Subcutaneous adipose tissue (tissue), 4 donors: ENCODE results near the gene NEURL4. TPM values are rescaled to one million over a fixed set of nuclear protein-coding genes. Genes with fewer than 3 reads are reported as not detected.

Experiments
- total RNA-seq, 4 donors: library from RNA; depleted of rRNA; stranded (reverse); fragments of >200 nt; gene quantifications; one replicate each; pipeline ENCODE4 v1.1.0, GENCODE V29; 2016
- TF ChIP-seq, protein P1 (sequence below): fragments of 450-650 bp; IDR thresholded peaks from one replicate; pipeline ENCODE4 v1.5.1; 2016; ENCODE audit warnings: low read depth, mild to moderate bottlenecking, control low read depth, antibody characterized with exemption, moderate library complexity

NEURL4 gene
- total RNA-seq, 4 donors from 2014 or later: 4.9 to 22.6 (median 11.2) TPM

DNA sequence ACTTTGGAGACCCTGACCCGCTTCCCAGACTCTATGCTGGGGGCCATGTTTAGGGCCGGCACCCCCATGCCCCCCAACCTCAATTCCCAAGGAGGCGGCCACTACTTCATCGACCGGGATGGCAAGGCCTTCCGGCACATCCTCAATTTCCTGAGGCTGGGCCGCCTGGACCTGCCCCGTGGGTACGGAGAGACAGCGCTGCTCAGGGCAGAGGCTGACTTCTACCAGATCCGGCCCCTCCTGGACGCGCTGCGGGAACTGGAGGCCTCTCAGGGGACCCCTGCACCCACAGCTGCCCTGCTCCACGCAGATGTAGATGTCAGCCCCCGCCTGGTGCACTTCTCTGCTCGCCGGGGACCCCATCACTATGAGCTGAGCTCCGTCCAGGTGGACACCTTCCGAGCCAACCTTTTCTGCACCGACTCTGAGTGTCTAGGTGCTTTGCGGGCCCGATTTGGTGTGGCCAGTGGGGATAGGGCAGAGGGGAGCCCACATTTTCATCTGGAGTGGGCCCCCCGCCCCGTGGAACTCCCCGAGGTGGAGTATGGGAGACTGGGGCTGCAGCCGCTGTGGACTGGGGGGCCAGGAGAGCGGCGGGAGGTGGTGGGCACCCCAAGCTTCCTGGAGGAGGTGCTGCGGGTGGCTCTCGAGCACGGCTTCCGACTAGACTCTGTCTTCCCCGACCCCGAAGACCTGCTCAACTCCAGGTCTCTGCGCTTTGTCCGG lies 23.9 kb upstream of the NEURL4 start:
- TF ChIP-seq, protein P1, sequence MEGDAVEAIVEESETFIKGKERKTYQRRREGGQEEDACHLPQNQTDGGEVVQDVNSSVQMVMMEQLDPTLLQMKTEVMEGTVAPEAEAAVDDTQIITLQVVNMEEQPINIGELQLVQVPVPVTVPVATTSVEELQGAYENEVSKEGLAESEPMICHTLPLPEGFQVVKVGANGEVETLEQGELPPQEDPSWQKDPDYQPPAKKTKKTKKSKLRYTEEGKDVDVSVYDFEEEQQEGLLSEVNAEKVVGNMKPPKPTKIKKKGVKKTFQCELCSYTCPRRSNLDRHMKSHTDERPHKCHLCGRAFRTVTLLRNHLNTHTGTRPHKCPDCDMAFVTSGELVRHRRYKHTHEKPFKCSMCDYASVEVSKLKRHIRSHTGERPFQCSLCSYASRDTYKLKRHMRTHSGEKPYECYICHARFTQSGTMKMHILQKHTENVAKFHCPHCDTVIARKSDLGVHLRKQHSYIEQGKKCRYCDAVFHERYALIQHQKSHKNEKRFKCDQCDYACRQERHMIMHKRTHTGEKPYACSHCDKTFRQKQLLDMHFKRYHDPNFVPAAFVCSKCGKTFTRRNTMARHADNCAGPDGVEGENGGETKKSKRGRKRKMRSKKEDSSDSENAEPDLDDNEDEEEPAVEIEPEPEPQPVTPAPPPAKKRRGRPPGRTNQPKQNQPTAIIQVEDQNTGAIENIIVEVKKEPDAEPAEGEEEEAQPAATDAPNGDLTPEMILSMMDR: no peak

DNA sequence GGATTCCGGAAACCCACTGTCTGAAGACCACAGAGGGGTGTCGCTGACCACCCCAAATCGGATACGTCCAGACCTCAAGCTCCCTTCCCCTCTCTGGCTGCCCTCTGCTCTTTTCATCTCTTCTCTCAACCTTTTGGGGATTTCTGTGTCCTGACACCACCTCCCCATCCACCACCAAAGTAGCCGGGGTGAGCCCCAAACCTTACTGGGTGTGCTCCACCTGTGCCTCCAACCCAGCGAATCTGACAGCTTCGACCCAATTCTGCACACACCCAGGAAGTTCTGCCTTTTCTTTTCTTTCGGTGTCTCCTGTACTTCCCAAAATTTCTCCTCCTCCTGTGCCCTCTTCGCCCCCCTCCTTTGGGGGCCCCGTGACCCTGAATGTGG lies 23.4 kb upstream of the NEURL4 start:
- TF ChIP-seq, protein P1: no peak

DNA sequence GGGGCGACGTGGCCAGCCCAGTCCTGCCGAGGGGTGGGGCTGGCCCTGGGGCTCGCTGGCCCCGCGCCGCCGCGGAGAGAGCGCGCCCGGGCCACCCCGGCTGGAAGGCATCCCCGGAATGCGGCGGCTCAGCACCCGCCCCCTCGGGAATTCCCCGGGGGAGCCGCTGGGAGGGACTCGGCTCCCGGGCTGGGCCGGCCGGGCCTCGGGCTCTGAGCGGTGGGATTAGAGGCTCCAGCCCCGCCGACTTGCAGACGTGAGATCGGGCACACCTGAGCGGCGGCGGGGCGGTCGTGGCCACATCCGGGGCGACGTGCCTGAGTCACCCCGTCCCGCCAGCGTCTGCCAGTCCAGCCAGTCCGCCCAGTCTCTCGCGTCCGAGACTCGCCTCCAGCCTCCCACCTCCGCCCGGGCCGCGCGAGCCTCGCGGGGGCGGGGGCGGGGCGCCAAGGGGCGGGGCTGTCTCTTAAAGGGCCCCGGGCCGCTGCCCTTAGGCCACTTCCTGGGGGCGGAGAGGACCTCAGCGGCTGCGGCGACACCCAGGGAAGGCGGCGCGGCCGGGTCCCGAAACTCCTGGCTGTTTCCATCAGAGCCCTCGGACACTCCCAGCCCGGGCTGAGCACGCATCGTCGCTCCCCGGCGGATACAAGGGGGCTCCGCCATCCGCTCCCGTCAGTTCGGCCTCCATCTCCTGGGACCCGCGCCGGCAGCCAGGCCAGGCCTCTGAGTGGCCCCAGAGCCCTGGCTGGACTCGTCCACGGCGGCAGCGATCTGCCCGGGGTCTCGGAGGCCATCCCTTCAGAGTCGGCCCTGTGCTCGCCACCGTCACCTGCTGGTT lies 22.7 kb upstream of the NEURL4 start, which contains the start of gene KCTD11:
Gene KCTD11, plus strand, starts transcription at position 498 of the 838 bp plus-strand sequence.
- TF ChIP-seq, protein P1: no peak

DNA sequence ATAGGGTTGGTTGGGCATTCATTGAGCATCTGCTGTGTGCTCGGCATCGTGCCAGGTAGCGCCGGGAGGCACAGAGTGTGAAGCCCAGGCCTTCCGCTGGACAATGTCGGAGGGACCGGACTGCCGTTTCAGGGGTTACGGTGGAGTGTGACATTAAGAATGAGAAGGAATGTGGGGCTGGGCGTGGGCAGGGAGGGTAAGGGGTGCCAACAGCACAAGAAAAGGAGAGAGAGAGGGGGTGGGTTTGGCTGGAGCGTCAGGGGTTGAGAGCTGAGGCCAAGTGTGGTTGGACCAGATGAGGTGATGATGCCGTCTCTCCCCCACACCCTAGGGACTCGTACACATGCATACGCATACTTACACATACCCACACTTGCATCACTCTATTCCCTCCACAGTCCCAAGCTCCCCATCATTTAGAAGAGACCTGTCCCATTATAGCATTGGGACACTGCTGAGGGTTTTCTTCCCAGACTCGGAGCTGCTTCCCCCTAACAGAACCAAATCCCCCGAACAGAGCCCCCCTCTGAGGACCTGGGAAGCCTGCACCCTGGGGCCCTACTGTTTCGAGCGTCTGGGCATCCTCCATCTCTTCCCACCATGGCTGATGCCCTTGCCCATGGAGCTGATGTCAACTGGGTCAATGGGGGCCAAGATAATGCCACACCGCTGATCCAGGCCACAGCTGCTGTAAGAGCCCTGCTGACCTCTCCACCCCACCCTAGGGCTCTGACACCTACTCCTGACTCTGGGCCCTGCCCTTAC lies 19.5 kb upstream of the NEURL4 start:
- TF ChIP-seq, protein P1: no peak

DNA sequence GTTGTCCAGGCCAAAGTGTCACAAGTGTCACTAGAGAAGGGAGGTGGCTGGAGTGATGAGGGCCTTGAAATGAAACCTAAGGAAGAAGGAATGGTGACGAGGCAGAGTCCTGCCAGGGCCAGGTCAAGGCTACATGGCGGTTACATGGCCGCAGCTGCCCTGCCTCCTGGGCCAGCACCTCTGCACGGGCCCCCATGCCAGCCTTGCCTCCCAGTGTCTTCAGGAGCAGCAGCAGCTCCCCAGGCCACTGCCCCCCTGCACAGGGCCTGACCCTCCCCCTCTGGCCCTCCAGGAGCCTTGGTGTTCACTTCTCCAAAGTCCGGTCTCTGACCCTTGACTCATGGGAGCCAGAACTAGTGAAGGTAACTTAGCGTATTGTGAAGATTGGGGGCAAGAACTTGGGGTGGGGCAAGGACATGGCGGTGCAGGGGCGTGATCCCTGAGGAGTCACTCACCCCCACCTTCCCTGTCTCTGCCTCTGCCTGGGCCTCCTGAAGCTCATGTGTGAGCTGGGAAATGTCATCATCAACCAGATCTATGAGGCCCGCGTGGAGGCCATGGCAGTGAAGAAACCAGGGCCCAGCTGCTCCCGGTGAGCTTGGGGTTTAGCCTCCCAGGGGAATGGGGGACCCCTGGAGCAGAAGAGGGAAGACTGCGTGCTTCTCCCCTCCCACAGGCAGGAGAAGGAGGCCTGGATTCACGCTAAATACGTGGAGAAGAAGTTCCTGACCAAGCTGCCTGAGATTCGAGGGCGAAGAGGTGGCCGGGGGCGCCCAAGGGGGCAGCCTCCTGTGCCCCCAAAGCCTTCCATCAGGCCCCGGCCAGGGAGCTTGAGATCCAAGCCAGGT lies 18.7 kb upstream of the NEURL4 start:
- TF ChIP-seq, protein P1: no peak

DNA sequence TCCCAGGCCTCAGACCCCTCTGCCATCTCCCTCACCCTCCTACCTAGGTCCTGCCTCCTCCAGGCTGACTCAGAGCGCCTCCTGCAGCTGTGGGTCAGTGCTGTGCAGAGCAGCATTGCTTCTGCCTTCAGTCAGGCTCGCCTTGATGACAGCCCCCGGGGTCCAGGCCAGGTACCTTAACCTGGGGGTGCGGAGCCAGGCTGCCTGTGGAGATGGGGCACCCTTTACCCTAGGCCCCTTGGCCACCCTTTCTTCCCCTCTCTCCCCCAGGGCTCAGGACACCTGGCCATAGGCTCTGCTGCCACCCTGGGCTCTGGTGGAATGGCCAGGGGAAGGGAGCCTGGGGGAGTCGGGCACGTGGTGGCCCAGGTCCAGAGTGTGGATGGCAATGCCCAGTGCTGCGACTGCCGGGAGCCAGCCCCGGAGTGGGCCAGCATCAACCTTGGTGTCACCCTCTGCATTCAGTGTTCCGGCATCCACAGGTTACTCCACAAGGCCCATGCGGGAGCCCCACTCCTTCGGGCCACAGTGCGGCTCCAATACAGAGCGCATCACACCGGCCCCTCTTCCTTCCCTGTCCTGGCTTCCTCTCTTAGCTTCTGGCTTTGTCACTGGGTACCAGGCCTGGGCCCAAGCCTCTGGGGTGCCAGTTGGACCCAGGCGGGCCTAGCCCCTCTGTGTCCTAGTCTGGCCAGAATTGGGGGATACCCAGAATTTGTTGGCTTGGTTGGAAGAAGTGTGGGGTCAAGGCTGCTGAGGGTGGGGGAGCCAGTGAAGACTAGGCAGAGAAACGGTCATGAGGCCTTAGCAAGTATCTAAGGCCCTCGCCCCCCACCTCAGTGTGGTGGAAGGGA lies 17.9 kb upstream of the NEURL4 start:
- TF ChIP-seq, protein P1: no peak
